ENCODE results near the gene ZNF77. TPM values are rescaled to one million over a fixed set of nuclear protein-coding genes. Genes with fewer than 3 reads are reported as not detected.
A peak's percentile ranks its signal among the peaks of the same experiment; 100 is the strongest.

The ZNF77 gene
- total RNA-seq, 2 donors from 2014 or later = 4.6 to 7.1 TPM

- no peak overlapping the region for H3K4me3 Mint-ChIP-seq
- Histone ChIP-seq H3K9ac (ENCODE audit: extremely low read depth, low read length, poor library complexity, severe bottlenecking) (no peak overlapping the region), H3K36me3 (ENCODE audit: control insufficient read depth, insufficient read depth, low read length) (no peaks in the 10 kb centered on the region), H3K27ac (ENCODE audit: low read depth, low read length) (no peak overlapping the region), H3K27me3 (ENCODE audit: control insufficient read depth, insufficient read depth, low read length, poor library complexity, severe bottlenecking) (no peaks in the 10 kb centered on the region), H3K4me1 (ENCODE audit: control insufficient read depth, insufficient read depth, low read length) (peaks cover 10% of the 10 kb centered on the region), H3K9me3 (ENCODE audit: control insufficient read depth, low read length) (no peaks in the 10 kb centered on the region), H3K4me3 (ENCODE audit: low read length) (no peak overlapping the region)
- no peak for DNase-seq
- H3K36me3 Mint-ChIP-seq (ENCODE audit: low read depth) = peaks cover 6% of the 10 kb centered on the region
- peaks cover 14% of the 10 kb centered on the region for H3K27me3 Mint-ChIP-seq (ENCODE audit: insufficient read depth)
- H3K27ac Mint-ChIP-seq = no peak overlapping the region
- H3K9me3 Mint-ChIP-seq = no peaks in the 10 kb centered on the region
- TF ChIP-seq CTCF (conservative IDR thresholded peaks at IDR 0.05) = no peak
- 90 to 92% methylated on average over 13 to 15 of the region's 15 CpGs for WGBS, 2 experiments (ENCODE audit: insufficient coverage in 1 of 2, insufficient read length in 1 of 2)
- peaks cover 14% of the 10 kb centered on the region for H3K4me1 Mint-ChIP-seq
These were observed 44.6 kb upstream of the ZNF77 start for GRCh38 chr19:2989236-2989946.

GRCh38 chr19:2988568-2988967, 43.8 kb upstream of the ZNF77 start:
- DNase-seq = no peak
- peaks cover 15% of the 10 kb centered on the region for H3K4me1 Mint-ChIP-seq
- H3K27ac Mint-ChIP-seq = no peak overlapping the region
- H3K9ac ChIP-seq (ENCODE audit: extremely low read depth, low read length, poor library complexity, severe bottlenecking) = no peak overlapping the region
- no peaks in the 10 kb centered on the region for H3K9me3 ChIP-seq (ENCODE audit: control insufficient read depth, low read length)
- H3K36me3 Mint-ChIP-seq (ENCODE audit: low read depth) = peaks cover 4% of the 10 kb centered on the region
- peaks cover 10% of the 10 kb centered on the region for H3K4me1 ChIP-seq (ENCODE audit: control insufficient read depth, insufficient read depth, low read length)
- no peaks in the 10 kb centered on the region for H3K9me3 Mint-ChIP-seq
- no peak overlapping the region for H3K27ac ChIP-seq (ENCODE audit: low read depth, low read length)
- no peaks in the 10 kb centered on the region for H3K36me3 ChIP-seq (ENCODE audit: control insufficient read depth, insufficient read depth, low read length)
- 94% methylated on average over 3 of the region's 3 CpGs; no CpG with 5 or more reads in 1 of the 2 experiments for WGBS, 2 experiments (ENCODE audit: insufficient coverage in 1 of 2, insufficient read length in 1 of 2)
- no peak overlapping the region for H3K4me3 Mint-ChIP-seq
- TF ChIP-seq CTCF (conservative IDR thresholded peaks at IDR 0.05) = no peak
- H3K27me3 ChIP-seq (ENCODE audit: control insufficient read depth, insufficient read depth, low read length, poor library complexity, severe bottlenecking) = no peaks in the 10 kb centered on the region
- peaks cover 14% of the 10 kb centered on the region for H3K27me3 Mint-ChIP-seq (ENCODE audit: insufficient read depth)
- H3K4me3 ChIP-seq (ENCODE audit: low read length) = no peak overlapping the region

GRCh38 chr19:2987797-2988196, 43.0 kb upstream of the ZNF77 start:
- Histone ChIP-seq H3K4me1 (ENCODE audit: control insufficient read depth, insufficient read depth, low read length) (peaks cover 10% of the 10 kb centered on the region), H3K36me3 (ENCODE audit: control insufficient read depth, insufficient read depth, low read length) (no peaks in the 10 kb centered on the region), H3K27ac (ENCODE audit: low read depth, low read length) (no peak overlapping the region), H3K4me3 (ENCODE audit: low read length) (no peak overlapping the region), H3K9me3 (ENCODE audit: control insufficient read depth, low read length) (no peaks in the 10 kb centered on the region), H3K9ac (ENCODE audit: extremely low read depth, low read length, poor library complexity, severe bottlenecking) (no peak overlapping the region), H3K27me3 (ENCODE audit: control insufficient read depth, insufficient read depth, low read length, poor library complexity, severe bottlenecking) (no peaks in the 10 kb centered on the region)
- Mint-ChIP-seq H3K9me3 (no peaks in the 10 kb centered on the region), H3K27ac (no peak overlapping the region), H3K36me3 (ENCODE audit: low read depth) (peaks cover 4% of the 10 kb centered on the region), H3K4me3 (peak overlapping the region; percentile 46), H3K27me3 (ENCODE audit: insufficient read depth) (peaks cover 16% of the 10 kb centered on the region), H3K4me1 (peaks cover 20% of the 10 kb centered on the region)
- TF ChIP-seq CTCF (conservative IDR thresholded peaks at IDR 0.05) = no peak
- DNase-seq = no peak
- 66 to 85% methylated on average over 3 to 12 of the region's 12 CpGs for WGBS, 2 experiments (ENCODE audit: insufficient coverage in 1 of 2, insufficient read length in 1 of 2)

Data from endodermal cell (in vitro differentiated cells).